A549 (cell line): Measurements from ENCODE around the gene FGGY.

ENCODE experiments used
- CBX2 ChIP-seq: fragments of 200-600 bp; sonication (generic); IDR thresholded peaks from 2 replicates; pipeline ENCODE4 v1.6.1; 2016; ENCODE audit warnings: low read depth, mild to moderate bottlenecking, borderline replicate concordance
- HDAC2 ChIP-seq: fragments of 200-600 bp; sonication (generic); IDR thresholded peaks from 2 replicates; pipeline ENCODE4 v1.6.1; 2016
- POLR2A ChIP-seq: IDR thresholded peaks from 2 replicates; pipeline ENCODE4 v1.6.1; 2012; ENCODE audit warnings: mild to moderate bottlenecking, low read length
- SMC3 ChIP-seq: fragments of >200 bp; sonication (Bioruptor Twin); formaldehyde crosslinking; IDR thresholded peaks from 3 replicates; pipeline ENCODE4 v1.6.1; 2018; ENCODE audit warnings: inconsistent platforms
- ZFP36 ChIP-seq: fragments of 450-650 bp; IDR thresholded peaks from 2 replicates; pipeline ENCODE4 v1.6.1; 2014; ENCODE audit warnings: borderline replicate concordance; ENCODE audit not compliant: partially characterized antibody
- TF ChIP-seq, protein P1 (sequence below): IDR thresholded peaks from 2 replicates; pipeline ENCODE4 v1.6.1; 2012; ENCODE audit warnings: low read depth, borderline replicate concordance
- TF ChIP-seq, protein P2 (sequence below): fragments of >200 bp; sonication (Bioruptor Twin); formaldehyde crosslinking; IDR thresholded peaks from 3 replicates; pipeline ENCODE4 v1.5.1; 2016

DNA sequence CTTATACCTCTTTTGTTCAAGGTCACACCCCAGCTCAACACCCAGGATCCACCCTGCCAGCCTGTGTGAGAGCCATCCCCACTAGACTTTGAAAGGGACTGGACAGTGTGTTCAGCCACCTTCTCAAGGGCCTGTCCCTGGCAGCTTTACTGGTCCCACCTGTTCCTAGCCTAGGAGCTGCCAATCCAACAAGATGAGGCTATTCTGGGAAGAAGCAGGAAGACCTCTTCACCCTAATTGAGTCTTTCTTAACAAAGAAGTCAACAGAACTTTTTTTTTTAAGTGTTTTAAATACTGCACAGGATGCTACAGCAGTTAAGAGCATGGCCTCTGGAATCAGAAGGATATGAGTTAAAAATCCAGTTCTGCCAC lies 422.1 kb downstream of the FGGY start:
- no peak for TF ChIP-seq HDAC2
- no peak for TF ChIP-seq POLR2A
- no peak for TF ChIP-seq SMC3
- no peak for TF ChIP-seq ZFP36
- TF ChIP-seq, protein P1, sequence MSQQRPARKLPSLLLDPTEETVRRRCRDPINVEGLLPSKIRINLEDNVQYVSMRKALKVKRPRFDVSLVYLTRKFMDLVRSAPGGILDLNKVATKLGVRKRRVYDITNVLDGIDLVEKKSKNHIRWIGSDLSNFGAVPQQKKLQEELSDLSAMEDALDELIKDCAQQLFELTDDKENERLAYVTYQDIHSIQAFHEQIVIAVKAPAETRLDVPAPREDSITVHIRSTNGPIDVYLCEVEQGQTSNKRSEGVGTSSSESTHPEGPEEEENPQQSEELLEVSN = no peak
- TF ChIP-seq, protein P2, sequence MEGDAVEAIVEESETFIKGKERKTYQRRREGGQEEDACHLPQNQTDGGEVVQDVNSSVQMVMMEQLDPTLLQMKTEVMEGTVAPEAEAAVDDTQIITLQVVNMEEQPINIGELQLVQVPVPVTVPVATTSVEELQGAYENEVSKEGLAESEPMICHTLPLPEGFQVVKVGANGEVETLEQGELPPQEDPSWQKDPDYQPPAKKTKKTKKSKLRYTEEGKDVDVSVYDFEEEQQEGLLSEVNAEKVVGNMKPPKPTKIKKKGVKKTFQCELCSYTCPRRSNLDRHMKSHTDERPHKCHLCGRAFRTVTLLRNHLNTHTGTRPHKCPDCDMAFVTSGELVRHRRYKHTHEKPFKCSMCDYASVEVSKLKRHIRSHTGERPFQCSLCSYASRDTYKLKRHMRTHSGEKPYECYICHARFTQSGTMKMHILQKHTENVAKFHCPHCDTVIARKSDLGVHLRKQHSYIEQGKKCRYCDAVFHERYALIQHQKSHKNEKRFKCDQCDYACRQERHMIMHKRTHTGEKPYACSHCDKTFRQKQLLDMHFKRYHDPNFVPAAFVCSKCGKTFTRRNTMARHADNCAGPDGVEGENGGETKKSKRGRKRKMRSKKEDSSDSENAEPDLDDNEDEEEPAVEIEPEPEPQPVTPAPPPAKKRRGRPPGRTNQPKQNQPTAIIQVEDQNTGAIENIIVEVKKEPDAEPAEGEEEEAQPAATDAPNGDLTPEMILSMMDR = no peak
- TF ChIP-seq CBX2 = no peak
